IMR-90 (cell line): ENCODE results near the gene TBC1D30.

Experiments
- MAFK ChIP-seq: IDR thresholded peaks from 2 replicates; pipeline ENCODE4 v1.6.1; 2012; ENCODE audit warnings: low read depth, low read length, improper control_type of control experiment
- POLR2A ChIP-seq: IDR thresholded peaks from 2 replicates; pipeline ENCODE4 v1.6.1; 2012; ENCODE audit warnings: mild to moderate bottlenecking, low read depth, low read length
- RAD21 ChIP-seq: IDR thresholded peaks from 2 replicates; pipeline ENCODE4 v1.6.1; 2012; ENCODE audit warnings: low read length, improper control_type of control experiment
- RFX5 ChIP-seq: IDR thresholded peaks from 2 replicates; pipeline ENCODE4 v1.8.0; 2012; ENCODE audit warnings: low read depth, mild to moderate bottlenecking, low read length, moderate library complexity
- TF ChIP-seq, protein P1 (sequence below): conservative IDR thresholded peaks from 2 replicates; pipeline ENCODE4 v1.5.1; 2012; ENCODE audit warnings: mild to moderate bottlenecking, low read depth, low read length, improper control_type of control experiment

GRCh38 chr12:64882687-64883086 lies 58.2 kb downstream of the TBC1D30 start:
- TF ChIP-seq POLR2A (no peak), RFX5 (no peak), MAFK (no peak), RAD21 (no peak)
- TF ChIP-seq, protein P1, sequence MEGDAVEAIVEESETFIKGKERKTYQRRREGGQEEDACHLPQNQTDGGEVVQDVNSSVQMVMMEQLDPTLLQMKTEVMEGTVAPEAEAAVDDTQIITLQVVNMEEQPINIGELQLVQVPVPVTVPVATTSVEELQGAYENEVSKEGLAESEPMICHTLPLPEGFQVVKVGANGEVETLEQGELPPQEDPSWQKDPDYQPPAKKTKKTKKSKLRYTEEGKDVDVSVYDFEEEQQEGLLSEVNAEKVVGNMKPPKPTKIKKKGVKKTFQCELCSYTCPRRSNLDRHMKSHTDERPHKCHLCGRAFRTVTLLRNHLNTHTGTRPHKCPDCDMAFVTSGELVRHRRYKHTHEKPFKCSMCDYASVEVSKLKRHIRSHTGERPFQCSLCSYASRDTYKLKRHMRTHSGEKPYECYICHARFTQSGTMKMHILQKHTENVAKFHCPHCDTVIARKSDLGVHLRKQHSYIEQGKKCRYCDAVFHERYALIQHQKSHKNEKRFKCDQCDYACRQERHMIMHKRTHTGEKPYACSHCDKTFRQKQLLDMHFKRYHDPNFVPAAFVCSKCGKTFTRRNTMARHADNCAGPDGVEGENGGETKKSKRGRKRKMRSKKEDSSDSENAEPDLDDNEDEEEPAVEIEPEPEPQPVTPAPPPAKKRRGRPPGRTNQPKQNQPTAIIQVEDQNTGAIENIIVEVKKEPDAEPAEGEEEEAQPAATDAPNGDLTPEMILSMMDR, result no peak
